Lower leg skin (tissue), 3 donors: ENCODE measurements around the gene CDR2.

Experiments
- POLR2A ChIP-seq, 2 donors: fragments of 450-650 bp; IDR thresholded peaks; one replicate each; pipeline ENCODE4 v1.6.1; 2016 to 2017; ENCODE audit warnings: antibody characterized with exemption in 2 of 2, mild to moderate bottlenecking in 1 of 2, moderate library complexity in 1 of 2
- TF ChIP-seq, protein P1 (sequence below), 3 donors: fragments of 450-650 bp; IDR thresholded peaks; one replicate each; pipeline ENCODE4 v1.5.1; 2016; ENCODE audit warnings: antibody characterized with exemption in 3 of 3, mild to moderate bottlenecking in 3 of 3, moderate library complexity in 2 of 3

DNA sequence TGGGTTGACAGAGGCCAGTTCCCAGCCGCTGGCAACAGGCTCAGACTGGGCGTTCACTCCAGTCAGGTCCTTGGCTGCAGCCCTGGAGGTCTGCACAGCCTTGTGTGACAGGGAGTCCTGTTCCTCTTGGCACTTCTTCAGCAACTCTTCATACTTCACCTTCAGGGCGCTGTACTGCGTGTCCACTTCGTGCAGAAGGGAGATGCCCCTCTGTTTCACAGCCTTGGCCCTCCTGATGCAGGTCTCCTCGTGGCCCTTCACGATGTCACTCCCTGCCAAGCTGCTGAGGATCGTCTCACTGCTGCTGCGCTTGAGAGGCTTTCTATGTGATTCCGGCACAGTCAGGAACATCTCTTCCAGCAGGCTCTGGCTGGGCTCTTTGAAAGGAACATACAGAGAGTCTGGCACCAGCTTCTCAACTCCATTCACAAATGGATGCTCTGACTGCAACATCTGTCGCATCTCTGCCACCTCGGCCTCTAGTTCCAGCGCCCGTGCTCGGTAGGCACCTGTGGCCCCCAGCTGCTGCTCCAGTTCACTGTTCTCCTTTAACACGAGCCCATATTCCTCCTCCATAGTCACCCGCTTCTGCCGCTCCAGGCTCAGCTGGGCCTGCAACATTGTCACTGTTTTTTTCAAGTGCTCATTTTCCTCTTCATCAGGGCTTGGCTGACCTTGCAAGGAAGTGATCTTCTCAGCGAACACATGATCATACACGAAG, 27.2 kb downstream of the CDR2 start:
- TF ChIP-seq, protein P1, sequence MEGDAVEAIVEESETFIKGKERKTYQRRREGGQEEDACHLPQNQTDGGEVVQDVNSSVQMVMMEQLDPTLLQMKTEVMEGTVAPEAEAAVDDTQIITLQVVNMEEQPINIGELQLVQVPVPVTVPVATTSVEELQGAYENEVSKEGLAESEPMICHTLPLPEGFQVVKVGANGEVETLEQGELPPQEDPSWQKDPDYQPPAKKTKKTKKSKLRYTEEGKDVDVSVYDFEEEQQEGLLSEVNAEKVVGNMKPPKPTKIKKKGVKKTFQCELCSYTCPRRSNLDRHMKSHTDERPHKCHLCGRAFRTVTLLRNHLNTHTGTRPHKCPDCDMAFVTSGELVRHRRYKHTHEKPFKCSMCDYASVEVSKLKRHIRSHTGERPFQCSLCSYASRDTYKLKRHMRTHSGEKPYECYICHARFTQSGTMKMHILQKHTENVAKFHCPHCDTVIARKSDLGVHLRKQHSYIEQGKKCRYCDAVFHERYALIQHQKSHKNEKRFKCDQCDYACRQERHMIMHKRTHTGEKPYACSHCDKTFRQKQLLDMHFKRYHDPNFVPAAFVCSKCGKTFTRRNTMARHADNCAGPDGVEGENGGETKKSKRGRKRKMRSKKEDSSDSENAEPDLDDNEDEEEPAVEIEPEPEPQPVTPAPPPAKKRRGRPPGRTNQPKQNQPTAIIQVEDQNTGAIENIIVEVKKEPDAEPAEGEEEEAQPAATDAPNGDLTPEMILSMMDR (IDR thresholded peaks at IDR 0.05) = no peak
- TF ChIP-seq POLR2A (IDR thresholded peaks at IDR 0.05) = no peak
